Activated T-cell treated with anti-CD3 and anti-CD28 coated beads, Interleukin-2, amount 50 U/mL, for 48 hours (primary cell): ENCODE data around the gene CORO2A.
A peak's percentile ranks its signal among the peaks of the same experiment; 100 is the strongest.

Experiments
- DNase-seq, 2 experiments: peaks; one replicate each; pipeline ENCODE4 v3.0.0-alpha.2; 2020

Gene CORO2A, protein sequence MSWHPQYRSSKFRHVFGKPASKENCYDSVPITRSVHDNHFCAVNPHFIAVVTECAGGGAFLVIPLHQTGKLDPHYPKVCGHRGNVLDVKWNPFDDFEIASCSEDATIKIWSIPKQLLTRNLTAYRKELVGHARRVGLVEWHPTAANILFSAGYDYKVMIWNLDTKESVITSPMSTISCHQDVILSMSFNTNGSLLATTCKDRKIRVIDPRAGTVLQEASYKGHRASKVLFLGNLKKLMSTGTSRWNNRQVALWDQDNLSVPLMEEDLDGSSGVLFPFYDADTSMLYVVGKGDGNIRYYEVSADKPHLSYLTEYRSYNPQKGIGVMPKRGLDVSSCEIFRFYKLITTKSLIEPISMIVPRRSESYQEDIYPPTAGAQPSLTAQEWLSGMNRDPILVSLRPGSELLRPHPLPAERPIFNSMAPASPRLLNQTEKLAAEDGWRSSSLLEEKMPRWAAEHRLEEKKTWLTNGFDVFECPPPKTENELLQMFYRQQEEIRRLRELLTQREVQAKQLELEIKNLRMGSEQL

DNA sequence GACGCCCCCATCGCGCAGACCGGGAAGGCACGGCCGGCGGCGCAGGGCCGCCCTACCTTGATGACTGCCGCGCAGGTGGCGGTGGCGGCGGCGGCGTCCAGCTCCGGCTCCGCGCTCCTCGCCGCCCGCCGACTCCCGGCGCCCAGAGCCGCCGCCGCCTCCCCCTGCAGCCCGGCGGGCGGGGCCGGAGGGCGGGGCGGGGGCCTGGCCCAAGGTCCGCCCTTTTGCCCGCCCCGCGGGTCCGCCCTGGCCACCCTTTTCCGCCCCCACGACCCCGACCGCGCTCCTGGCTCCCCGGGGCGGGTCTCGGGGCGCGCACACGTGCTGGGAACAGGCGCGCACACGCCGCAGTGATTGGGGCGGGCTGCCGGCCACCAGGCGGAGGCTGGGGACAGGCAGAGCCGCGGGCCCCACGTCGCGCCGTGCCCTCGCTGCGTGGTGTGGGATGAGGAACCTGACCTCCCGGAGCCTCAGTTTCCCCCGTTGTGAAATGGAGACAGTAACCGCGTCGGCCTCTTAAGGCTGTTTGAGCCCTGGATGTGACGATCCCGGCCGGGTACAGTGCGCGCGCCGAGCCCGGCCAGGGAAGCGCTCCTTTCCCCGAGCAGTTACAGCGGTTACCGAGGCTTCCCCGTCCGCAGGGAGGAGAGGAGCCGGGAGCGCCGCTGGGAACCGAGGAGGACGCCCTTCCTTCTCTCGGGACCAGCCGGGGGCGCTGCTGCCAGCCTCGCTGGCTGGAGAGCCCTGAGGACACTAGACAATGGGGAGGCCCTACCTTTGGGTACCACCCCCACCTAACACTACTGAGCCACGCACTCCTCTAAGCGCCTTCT lies at the start of gene CORO2A:
TSS of gene CORO2A (minus strand) at position 135 of the 833 bp plus-strand sequence. CDS start 34,977 bp downstream, outside the sequence.
- peak; percentile 75 to 81 for DNase-seq

DNA sequence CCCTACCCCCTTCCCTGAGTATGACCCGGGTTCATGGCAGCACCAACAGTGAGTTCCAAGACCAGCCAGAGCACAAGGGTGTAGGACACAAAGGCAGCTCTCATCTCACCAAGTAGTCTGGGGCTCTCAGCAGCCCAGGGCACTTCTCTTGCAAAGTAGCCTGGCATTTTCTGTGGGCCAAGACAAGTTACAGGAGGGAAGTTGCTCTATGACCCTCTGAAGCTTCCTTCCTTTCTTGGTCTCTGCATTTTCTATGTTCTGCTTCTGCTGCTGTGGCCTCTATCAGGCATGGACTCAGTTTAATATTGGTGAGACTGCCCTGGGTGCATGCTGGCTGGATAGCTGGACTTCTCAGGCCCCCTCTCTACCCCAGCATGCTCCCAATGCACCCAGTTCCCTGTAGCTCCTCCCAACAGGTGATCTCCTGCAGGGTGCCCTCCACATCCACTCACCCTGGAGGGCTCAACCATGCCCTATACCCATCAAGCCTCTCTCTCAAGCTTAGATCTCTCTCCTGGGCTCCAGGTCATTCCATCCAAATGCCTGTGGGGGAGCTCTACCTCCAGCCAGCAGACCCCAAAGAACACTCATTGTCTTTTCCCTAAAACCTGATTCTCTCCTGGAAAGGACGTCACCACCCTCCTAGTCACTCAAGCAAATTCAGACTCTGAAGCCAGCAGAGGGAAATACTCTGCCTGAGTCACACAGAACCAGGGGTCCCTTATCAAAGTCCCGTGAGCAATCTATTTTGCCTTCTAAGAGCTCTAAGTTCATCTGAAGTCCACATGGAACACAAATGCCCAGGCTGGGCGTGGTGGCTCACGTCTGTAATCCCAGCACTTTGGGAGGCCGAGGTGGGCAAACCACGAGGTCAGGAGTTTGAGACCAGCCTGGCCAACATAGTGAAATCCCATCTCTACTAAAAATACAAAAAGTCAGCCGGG lies 49.2 kb upstream of the CORO2A start:
- DNase-seq: no peak

DNA sequence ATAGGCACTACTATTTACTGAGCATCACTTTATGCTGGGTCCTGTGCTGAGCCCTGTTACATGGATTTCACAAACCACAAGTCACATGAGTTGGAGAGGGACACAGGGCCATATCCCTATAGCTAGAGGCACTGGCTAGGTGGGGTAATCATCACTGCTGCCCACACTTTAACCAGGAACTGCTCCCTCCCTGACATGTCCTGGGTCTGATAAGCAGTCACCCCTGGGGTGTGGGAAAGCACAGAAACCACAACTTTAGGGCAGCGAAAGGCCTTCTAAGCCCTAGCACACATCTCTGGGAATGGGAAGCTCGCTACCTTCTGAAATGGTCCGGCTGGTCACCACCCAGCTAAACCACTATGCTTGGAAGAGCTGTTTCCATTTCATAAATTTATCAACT lies 48.0 kb upstream of the CORO2A start:
- DNase-seq: no peak

DNA sequence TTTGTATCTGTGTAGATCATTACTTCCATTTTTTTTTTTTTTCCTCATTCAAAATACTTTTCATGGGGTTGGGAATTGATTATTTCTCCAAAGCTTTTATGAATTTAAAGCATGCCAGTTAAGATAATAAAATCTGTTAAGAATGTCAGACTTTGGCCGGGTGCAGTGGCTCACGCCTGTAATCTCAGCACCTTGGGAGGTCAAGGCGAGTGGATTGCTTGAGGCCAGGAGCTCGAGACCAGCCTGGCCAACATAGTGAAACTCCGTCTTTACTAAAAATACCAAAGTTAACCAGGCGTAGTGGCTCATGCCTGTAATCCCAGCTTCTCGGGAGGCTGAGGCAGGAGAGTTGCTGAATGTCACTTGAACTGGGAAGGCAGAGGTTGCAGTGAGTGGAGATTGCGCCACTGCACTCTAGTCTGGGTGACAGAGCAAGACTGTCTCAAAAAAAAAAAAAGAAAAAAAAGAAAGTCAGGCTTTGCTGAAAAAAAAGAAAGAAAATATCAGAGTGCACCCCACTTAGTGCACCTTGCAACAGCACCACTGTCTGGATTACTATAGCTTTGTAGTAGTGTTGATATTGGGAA lies 44.6 kb upstream of the CORO2A start:
- no peak for DNase-seq

DNA sequence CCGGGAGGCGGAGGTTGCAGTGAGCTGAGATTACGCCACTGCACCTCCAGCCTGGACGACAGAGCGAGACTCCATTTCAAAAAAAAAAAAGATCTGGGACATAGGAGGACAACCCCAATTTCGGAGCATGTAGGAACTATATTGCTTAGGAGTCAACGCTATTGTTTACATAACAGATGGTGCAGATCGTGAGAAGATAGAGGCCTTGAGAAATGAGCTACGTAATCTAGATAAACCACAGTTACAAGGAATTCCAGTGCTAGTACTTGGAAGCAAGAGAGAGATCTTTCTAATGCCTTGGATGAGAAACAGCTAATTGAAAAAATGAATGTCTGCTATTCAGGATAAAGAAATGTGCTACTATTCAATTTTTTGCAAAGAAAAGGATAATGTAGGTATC lies 42.7 kb upstream of the CORO2A start:
- DNase-seq: no peak

DNA sequence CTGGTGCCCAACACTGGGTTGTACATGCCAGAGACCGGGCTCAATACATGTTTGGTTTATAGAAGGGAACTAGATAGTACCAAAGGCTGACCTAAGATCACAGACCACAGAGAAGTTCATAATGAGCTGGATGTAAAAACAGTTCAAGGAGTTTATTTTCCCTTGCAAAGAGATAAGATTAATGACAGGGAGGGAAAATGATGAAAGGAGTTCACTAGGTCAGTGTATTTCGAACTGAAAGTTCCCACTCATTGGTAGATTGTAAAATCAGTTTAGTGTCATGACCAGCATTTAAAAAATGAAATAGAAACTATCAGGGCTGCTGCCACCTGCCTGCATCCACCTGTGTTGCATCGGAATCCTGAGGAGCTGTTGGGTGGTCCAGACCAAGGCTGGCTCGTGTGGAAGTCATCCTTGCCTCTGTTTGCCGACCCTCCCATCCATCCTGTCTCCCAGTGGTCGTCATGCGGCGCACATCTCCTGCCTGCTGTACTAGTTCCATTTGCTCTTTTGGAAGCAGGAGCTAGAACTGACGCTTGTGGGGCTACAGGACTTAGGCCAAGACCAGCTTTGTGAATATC lies 41.9 kb upstream of the CORO2A start:
- no peak for DNase-seq

DNA sequence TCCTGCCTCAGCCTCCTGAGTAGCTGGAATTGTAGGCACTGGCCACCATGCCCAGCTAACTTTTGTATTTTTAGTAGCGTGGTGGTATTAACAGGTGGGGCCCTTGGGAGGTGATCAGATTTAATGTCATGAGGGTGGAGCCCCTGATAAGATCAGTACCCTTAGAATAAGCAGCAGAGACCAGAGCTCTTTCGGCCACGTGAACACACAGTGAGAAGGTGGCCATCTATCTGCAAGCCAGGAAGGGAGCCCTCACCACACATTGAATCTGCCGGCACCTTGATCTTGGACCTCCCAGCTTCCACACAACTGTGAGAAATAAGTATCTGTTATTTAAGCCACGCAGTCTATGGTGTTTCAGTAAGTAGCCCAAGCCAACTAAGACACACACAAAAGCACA lies 40.5 kb upstream of the CORO2A start:
- no peak for DNase-seq

DNA sequence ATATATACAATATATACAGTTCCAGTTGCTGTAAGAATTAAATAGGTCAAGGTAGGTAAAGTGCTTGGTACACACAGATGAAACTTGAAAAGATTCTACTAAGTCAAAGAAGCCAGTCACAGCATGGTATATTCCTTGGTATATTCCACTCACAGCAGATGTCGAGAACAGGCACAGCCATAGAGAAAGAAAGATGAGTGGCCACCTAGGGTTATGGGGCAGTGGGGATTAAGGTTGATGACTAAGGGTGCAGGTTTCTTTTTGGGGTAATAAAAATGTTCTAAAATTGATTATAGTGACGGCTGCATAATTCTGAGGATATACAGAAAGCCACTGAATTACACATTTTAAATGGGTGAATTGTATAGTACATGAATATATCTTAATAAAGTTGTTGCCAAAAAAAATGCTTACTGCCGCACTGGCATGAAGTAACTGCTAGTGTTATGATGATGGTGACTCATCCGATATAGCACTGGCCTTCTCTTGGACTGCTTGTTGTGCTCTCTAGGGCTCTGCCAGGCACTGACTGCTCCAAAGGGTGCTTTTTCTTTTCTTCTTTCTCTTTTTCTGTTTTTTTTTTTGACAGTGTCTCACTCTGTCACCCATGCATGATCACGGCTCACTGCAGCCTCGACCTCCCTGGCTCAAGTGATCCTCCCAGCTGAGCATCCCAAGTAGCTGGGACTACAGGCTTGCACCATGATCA lies 39.5 kb upstream of the CORO2A start:
- no peak for DNase-seq

DNA sequence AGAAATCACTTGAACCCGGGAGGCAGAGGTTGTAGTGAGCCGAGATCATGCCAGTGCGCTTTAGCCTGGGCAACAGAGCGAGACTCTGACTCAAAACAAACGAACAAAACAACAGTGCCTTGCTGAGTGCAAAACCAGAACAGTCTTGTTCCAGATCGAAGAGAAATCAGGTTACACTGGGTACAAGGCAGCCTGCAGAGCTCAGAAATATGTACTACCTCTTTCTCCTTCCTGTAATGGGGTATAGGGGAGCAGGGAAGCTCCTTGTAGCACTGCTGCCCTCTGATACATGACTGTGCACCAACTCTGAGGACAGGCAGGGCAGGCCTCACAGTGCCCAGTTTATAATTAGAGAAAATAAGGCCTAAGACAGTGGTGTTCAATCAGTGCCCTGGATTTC lies 38.4 kb upstream of the CORO2A start:
- DNase-seq: no peak

DNA sequence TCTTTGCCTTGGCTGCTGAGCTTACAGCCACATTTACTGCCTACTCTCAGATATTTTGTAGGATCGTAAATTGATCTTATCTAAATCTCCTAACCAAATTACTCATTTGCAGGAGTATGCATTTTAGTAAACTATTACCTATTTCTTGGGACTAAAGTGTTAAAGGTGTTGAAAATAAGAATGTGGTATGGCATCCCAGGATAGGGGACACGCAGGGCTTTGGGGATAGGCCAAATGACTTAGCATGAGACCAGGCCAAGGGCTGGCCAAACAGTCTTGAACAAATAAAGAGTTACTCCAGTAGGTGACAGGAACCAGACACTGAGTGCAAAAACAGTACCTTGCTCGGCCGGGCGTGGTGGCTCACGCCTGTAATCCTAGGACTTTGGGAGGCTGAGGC lies 37.9 kb upstream of the CORO2A start:
- DNase-seq: no peak

DNA sequence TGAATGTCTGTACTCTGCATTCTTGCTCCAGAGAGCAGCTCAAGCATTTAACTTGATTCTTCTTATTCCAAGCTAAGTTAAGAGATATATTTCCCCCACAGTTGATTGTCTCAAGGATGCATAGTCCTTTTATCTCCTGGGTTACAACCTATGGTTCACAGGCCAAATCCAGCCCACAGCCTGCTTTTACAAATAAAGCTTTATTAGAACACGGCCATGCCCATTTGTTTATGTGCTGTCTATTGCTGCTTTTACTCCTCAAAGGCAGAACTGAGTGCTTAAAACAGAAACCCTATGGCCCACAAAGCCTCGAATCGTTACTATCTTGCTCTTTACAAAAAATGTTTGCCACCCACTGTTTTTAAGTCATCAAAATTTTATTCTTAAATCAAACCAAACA lies 37.2 kb upstream of the CORO2A start:
- no peak for DNase-seq

DNA sequence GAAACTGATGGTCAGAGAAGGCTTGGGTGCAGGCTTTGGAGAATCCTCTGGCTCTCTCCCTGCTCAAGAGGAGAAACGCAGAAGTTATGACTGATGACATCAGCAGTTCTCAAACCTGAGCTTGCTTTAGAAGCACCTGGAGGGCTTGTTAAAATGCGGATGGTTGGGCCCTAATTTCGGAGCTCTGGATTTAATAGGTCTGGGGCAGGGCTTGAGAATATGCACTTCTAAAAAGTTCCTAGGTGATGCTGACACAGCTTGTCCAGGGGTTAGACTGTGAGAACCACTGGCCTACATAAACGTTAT lies 36.6 kb upstream of the CORO2A start:
- no peak for DNase-seq

DNA sequence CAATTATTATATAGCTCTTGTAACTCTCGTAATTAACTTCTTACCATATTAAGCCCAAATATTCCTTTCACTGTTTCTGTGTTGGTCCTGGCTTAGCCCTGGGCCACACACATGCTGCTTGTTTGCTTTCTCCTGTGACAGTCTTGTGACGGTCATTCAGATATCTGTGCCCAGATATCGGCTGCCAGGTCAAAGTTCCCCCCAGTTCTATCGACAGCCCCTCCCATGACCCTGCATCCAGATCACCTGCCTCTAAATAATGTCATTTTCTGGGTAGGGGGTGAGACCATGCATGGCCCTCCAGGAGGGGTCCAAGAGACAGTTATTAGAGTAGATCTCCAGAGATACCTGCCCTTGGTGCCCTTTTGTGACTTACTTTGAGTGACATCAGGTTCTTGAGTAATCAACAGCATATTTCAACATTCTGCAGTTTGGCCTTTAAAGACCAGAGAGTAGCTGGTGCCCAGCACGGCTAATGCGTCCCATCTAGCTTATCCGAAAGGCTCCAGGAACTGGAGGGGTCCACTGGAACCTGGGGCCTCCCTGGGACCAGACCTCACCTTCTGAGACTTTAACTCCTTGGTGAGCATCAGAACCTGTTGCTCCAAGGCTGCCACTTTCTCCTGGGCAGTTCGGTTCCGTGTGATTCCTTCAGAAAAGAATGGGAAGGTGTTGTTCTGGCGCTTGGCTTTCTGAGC lies 36.1 kb upstream of the CORO2A start:
- DNase-seq: no peak

DNA sequence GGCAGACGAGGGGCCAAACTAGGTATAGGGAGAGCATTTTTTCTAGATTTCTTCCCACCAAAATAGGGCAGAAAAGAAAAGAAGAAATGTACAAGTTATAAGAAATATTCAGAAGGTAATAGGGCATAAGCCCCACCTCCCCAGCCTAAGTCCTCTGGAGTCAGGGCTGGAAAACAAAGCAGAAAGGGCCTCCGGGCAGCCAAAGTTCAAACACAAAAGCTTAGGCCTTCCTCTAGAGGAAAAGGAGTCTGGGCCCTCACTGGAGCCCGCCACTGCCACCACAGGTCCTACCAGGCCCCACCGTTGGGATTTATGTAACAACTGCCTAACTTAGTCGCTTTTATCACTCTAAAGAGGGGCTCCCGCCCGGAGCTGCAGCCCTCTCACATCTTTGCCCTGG lies 35.4 kb upstream of the CORO2A start:
- DNase-seq: no peak

DNA sequence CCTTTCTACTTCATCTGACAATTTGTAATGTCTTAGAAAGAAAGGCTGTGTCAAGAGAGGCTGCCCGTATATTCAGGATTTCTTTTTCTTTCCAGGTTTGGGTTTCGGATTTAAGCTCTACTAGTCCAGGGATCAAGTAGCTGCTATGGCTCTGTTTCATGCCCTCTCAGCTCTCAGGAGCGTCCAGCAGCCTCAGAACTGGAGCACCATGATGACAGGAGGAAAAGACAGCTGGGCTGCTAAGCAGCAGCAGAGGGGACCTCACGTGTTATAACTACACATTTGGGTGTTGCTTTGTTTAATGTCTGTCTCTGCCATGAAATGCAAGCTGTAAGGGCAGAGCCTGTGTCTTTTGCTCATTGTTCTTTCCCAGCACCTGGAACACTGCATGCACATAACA lies 34.5 kb upstream of the CORO2A start:
- no peak for DNase-seq

DNA sequence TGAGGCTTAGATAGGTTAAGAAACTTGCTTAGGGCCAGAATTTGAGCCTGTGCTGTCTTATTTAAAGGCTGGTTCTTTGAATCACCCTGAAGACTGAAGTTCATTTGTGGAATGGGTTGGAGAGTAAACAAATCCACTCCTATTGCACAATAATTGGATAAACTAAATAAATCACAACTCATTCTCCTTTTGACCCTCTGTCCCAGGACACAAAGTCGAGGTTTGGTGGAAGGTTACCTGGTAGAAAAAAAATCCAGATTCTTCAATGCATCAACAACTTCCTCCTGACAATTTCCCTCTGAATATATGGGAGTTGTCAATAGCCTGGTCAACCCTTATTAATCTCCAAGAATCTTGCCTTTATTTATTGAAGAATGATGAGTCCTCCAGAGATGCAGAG lies 34.1 kb upstream of the CORO2A start:
- no peak for DNase-seq

DNA sequence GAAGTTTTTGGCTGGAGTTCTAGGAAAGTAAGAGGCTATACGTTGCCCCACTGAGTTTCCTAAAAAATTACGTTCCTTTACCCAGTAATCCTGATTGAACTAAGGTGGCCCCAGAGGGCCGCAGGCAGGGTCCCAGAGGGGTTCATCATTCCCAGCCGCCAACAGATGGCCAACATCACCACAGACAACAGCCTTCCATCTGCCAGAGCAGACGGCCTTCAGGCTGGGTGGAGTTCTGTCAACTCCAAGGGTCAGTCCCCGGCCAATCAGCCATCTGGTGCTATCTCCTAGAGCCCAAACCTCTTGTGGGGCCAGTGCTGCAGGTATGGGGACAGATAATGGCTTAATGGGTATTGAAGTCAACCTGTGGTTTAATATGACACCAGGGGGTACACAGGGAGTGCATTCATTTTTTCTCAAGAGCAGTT lies 32.6 kb upstream of the CORO2A start:
- no peak for DNase-seq

DNA sequence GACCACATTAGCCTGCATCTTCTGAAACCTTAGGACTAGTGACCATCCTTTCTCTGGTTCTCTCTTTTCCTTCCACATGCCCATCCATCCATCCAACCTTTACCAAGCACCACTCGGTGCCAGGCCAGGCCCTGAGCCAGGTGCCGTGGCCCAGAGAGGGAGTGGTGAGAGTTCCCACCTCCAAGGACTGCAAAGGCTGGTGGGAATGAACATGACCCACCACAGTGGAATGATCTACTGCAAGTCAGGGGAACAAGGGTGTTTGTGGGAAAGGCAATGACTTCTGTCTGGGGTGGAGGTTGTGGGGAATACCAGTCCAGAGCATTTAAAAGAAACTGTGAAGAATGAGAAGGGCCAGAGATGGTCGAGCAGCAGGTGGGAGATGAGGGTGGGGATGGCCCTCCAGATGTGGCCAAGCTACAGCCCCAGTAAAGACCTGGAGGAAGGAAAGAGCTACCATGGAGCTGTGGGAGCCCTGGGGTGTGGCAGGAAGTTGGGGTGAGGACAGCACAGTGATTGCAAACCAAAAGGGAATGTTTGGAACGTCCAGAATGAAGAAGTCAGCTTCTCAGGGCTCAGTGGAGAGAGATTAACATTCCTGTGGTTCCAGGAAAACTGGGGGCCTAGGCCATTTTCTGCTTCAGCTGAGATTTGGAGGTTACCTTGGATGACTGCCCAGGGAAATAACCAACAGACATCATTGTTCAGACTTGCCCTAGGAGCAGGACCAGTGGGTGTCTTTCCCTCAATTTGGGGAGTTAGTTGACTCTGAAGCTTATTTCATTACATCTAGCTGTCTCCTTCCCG lies 30.7 kb upstream of the CORO2A start:
- DNase-seq: no peak

DNA sequence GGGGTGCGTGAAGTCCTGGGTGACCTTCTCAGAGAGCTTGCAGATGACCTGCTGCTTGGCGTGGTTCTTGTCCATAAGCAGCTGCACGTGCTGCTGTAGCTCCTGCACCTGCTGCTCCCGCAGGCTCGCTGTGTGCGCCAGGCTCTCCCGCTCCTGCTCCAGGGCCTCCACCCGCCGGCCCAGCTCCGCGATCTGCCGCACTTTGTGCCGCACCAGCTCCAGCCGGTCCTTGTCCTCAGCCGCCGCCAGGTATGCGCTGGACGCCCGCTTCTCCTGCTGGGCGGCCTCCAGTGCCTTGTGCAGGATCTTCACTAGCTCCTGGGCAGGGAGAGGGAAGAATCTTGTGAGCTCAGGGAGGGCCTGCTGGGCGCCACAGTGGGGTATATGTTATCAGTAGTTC lies 28.5 kb upstream of the CORO2A start:
- no peak for DNase-seq

DNA sequence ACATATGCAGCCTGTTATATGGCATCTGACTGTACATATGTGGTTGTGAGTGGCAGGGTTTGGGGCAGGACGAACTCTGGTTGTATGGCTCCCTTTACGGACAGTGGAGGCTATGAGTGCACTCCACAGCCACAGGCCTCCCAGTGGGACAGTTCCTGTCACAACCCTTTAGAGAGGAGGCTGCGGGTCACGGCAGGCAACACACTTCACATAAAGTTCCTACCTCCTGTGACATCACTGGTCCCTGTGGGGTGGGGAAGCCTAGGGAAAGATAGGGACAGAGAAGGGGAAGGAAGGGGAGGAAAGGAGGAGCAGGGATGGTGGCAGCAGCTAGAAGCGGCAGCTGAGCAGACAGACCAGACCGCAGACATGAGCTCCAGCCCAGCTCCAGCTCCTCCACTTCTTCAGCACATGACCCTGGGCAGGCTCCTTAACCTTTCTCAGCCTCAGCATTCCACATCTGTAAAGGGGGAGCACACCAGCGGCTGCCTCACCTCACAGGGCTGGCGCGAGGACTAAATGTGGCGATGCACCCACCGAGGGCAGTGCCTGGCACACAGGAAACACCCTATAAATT lies 27.4 kb upstream of the CORO2A start:
- DNase-seq: no peak
